Activated CD4-positive, alpha-beta T cell treated with anti-CD3 and anti-CD28 coated beads, Interleukin-2, Interleukin-4, amounts not matched to agents 100 ng/mL and 50 ng/mL, durations not matched to agents 16 hours and 8 hours (primary cell): ENCODE results near the gene TBC1D5.
"Not testable (repeated sequence)": the region's sequence is repeated elsewhere in the genome, so short reads cannot be mapped to it uniquely, and the experiment has no call there.

Experiments
- DNase-seq: peaks from one replicate; pipeline ENCODE4 v3.0.0-alpha.2; 2020; ENCODE audit warnings: low spot score

The TBC1D5 gene

GRCh38 chr3:17407576-17407975 is 334.9 kb downstream of the TBC1D5 start:
- DNase-seq = no peak

DNA sequence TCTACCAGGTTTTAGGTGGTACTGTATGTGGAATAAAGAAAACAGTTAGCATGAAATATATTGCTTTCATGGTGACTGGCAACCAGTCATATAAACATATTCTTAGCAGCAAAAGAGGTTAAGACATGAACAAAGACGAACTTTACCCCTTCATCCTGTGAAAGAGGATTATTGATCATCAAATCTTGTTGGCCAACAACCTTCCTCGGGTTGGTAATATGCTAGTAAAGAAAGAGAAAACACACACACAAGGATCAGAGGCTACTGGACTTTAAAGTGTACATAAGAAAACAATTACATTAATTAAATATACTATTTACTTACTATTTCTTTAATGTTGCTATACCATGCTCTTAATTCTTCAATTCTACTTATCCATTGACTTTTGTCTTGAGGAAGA is 337.9 kb downstream of the TBC1D5 start:
- DNase-seq = no peak

- DNase-seq = no peak
Observed at GRCh38 chr3:17402442-17402841, 340.0 kb downstream of the TBC1D5 start.

DNA sequence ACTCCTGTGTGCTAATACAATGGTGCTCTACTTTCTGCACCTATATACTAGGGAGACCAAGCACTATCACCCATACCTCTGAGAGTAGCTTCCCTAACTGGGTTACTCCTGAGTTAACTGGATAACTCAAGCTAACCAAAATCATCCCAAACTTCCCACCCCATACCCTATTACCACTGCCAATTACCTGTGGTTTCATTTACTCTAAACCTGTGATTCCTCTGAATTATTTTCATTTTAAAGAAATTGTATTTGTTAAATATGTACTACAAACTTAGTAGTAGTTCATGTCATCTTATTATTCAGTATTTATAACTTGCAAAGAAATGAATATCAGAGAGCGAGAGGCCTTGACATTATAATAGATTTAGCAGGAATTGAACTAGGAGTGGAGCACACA is 340.5 kb downstream of the TBC1D5 start:
- DNase-seq = no peak

- no peak for DNase-seq
Observed at GRCh38 chr3:17399586-17399985, 342.8 kb downstream of the TBC1D5 start.

GRCh38 chr3:17398959-17399551 is 343.4 kb downstream of the TBC1D5 start:
- no peak for DNase-seq

- no peak for DNase-seq
Observed at GRCh38 chr3:17396036-17396435, 346.4 kb downstream of the TBC1D5 start.

- DNase-seq = no peak
Observed at GRCh38 chr3:17394541-17395155, 347.8 kb downstream of the TBC1D5 start.

DNA sequence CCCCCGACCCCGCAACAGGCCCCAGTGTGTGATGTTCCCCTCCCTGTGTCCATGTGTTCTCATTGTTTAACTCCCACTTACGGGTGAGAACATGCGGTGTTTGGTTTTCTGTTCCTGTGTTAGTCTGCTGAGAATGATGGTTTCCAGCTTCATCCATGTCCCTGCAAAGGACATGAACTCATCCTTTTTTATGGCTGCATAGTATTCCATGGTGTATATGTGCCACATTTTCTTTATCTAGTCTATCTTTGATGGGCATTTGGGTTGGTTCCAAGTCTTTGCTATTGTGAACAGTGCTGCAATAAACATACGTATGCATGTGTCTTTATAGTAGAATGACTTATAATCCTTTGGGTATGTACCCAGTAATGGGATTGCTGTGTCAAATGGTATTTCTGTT is 349.9 kb downstream of the TBC1D5 start:
- DNase-seq = not testable (repeated sequence)

DNA sequence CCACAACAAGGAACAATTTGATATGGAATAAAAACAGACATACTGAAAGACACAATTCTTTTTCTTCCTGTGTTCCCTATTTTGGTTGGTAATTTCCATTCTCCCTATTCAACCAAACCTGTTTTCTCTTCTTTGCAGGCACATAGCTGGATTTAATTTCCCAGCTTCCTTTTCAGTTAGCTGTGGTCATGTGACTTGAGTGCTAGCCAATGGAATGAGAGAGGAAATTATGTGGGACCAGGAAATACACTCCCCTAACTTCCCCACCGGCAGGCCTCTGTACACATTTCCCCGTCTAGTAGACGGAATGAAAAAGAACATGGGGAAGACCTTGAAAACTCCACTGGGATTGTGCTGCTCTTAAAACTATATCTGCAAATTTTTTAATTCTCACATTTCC is 351.6 kb downstream of the TBC1D5 start:
- DNase-seq = no peak

DNA sequence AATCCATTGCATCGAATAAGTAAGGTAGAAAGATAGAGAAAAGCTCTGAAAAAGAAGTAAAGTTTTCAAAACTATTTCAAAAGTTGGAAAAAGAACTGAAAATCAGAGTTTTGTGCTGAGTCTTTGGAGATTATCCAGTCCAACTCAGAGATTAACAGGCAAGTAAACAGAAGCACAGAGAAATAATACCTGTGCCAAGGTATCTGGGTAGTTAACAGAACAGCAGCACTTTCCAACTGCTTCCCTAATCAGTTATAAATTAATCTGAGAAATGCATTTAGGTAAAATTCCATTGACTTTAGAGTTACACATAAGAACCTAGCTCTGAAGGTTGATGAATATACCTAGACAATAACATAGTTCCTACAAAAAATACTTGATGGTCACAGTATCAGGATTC is 355.3 kb downstream of the TBC1D5 start:
- DNase-seq = no peak

DNA sequence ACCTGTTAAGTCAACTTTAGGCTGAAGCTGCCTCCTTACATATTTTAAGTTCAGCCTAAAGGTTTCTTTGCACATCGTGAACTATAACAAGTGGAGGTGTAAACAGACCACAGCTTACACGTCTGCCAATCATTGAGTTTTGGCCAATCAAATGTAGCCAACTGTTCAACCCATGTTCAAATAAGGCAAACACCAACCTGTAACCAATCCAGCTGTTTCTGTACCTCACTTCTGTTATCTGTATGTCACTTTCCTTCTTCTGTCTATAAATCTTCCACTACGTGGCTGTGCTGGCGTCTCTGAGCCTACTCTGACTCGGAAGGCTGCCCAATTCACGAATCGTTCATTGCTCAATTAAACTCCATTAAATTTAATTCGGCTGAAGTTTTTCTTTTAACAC is 356.0 kb downstream of the TBC1D5 start:
- DNase-seq = no peak

DNA sequence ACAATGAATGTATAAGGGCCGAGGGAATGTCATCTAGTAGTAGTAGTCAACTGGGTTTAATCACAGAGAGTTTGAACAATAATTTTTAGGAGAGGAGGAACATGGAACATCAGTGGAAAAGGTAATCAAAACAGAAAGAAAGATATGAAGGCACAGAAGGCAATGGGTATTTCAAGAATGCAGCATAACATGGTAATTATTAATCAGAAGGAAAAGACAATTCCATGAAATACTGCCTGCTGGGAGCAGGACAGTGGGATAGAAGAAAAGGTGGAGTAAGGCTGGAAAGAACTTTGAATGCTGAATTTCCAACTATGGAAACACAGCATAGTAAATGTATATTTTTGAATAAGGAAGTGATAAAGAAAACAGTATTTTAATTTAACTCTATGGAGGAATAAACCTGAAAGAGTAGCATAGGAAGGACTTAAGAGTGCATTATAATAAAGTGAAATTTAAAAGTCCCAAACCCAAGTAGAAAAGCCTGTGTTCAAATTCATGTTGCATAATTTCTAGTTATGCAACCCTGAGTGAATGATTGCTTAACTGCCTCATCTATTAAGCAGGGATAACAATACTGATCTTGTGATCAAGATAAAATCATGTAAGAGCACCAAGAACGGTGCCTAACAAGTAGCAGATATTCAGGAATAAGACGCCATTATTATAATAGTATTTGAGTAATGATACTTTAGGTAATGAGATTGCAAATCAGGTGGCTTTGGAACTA is 357.7 kb downstream of the TBC1D5 start:
- no peak for DNase-seq

DNA sequence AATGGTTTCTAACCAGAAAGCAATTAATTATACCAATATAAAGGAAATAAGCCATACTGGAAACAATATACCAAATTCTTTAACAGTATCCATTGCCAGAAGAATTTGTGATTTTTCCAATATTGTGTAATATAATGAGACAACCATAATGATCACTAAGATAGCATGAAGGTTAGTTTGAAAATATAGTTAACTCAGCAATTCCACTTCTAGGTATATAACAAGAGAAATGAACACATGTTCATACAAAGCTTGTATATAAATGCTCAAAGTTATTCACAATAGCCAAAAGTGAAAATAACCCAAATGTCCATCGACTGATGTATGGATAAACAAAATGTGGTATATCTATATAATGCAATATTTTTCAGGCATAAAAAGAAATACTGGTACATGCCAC is 369.1 kb downstream of the TBC1D5 start:
- no peak for DNase-seq

GRCh38 chr3:17372362-17373210 is 369.8 kb downstream of the TBC1D5 start:
- DNase-seq = no peak

DNA sequence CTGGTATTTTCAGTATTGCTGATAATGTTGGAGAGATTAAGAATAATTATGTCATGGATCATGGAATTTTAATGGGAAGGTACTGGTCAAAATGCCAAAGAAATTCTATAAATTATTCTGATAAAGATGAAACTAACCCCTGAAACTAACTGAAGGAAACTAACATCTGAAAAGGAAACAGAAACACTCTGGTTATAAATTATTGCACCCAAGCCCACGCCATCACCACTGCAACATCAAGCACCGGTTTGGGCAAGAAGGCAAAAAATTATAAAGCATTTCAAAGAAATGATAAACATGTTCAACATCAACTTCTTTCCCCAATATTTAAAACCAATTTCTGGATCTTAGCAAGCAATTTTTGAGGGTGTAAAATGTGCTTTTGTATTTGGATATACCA is 372.5 kb downstream of the TBC1D5 start:
- no peak for DNase-seq

- DNase-seq = no peak
Observed at GRCh38 chr3:17367171-17367570, 375.3 kb downstream of the TBC1D5 start.

GRCh38 chr3:17360991-17361390 is 381.4 kb downstream of the TBC1D5 start:
- DNase-seq = no peak

DNA sequence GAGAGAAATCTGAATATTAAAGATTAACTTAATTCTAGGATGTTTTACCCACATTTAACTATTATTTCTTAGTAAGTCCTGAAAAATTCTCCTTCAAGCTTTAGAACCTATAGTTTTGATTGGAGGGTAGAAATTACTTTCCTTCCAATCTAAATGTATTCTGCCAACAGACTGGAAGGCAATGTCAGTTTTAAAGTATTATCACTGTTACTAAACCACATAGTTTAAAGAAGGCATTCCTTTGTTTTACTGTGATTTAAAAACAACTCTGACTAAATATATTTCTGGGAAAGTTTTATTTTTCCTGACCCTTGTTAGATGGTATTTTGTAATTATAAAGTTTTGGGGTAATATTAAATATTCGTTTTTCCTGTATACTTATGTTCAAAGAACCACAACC is 382.5 kb downstream of the TBC1D5 start:
- no peak for DNase-seq

- DNase-seq = no peak
Observed at GRCh38 chr3:17357035-17357710, 385.3 kb downstream of the TBC1D5 start.

DNA sequence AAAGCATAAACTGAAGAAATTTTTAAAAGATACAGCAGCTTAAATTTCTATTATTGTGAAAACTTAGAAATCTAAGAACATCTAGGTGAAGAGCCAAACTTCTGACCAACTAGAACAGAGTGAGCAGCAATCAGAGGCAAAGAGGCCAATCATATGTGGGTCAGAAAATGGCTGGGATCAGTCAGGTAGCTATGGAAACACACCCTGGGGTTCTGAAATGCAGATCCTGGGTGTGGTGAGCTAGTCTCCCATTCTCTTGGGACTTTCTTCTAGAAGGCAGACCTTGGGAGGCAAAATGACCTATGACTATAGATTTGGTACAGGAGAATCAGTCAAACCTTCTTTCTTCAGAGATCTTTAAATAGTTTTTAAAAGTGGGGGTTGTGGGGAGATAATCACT is 385.8 kb downstream of the TBC1D5 start:
- DNase-seq = no peak

DNA sequence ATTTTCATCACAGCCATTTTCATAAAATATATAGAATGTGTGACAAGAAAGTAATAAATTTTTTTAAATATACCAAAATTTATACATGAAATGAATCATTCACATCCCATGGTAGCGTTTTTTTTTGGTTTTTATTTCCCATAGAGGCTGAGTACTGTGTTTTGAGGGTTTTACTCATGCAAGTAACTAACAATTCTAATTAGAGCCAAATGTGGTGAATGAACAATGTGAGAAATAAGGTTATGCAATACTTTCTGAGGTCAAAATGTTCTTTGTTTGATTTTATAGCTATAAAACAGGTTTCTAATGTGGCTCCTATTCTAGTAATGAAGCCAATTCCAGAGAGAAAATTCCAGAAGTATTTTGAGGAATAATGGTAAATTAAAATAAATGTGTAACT is 386.8 kb downstream of the TBC1D5 start:
- DNase-seq = no peak
